SK-MEL-5 (cell line): ENCODE data around the gene RNF5. TPM values are rescaled to one million over a fixed set of nuclear protein-coding genes. Genes with fewer than 3 reads are reported as not detected.
A peak's percentile ranks its signal among the peaks of the same experiment; 100 is the strongest.
"Not testable (repeated sequence)": the region's sequence is repeated elsewhere in the genome, so short reads cannot be mapped to it uniquely, and the experiment has no call there.

Experiments used
- DNase-seq: peaks from one replicate; pipeline ENCODE4 v3.0.0-alpha.2; 2016; ENCODE audit warnings: low read depth, low spot score
- in situ Hi-C: cut with HindIII; loops from 2 replicates; pipeline ENCODE4 v1.10.0; 2016; ENCODE audit warnings: low sequenced_read_pairs, high pct_unique_total_duplicates, low pct_unique_long_range_greater_than_20kb
- total RNA-seq: library from RNA; depleted of rRNA; stranded (reverse); fragments of >200 nt; shearing (Covaris generic); gene quantifications from 2 replicates; pipeline ENCODE4 v1.2.3, GENCODE V29; 2014

Gene RNF5
- total RNA-seq, 1 experiment from 2014 or later: 23.9 TPM

DNA sequence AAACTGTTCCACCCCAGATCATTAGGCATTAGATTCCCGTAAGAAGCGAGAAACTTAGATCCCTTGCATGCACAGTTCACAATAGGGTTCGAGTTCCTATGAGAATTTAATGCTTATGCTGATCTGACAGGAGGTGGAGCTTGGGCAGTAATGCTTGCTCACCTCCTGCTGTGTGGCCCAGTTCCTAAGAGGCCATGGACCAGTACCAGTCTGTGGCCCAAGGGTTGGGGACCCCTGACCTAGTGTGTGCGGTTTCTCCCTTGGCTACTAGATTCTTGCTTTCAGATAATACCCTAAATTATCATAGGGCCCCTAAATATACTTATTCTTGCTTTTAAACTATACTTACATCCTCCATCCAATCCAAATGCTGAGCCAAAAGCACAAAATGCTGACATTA, 16.2 kb downstream of the RNF5 start:
- in situ Hi-C loops: no loop called here
- no peak for DNase-seq

DNA sequence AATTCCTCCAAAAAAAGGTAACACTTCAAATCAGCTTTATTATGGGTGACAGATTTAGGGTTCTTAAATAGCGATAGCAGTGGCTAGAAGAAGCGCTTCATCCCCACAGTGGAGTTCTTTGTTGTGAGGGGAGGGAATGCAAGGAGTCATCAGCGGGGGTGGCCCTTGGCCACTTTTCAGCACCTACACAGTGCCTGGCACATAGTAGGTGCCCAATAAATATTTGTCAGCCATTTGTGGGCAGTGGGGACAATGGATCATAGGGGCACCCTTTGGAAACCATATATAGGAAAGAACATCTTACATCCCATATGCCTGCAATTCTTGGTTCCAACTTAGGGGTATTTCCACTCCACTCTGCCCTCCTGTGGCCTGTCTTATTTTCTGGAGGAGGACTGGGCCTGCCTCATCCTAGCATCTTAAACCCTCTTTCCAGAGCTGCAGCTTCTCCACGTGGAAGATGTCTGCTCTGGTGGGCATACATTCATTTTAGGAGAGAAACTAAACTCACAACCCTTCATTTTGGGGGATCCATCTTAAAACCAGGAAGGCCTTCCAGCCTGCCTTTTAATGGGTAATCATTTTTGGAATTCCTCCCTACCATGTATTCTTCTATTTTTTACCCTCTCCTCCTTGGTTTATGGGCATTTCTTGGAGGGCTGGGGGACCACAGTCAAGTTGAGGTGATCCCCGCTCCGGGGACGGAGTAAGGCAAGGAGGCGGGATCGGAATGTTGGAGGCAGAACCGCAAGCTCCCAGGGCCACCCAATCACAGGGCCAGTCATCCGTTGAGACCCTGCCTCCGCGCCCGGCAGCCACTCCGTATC, 16.8 kb downstream of the RNF5 start:
- in situ Hi-C loops: no loop called here
- DNase-seq: peak; percentile 77

DNA sequence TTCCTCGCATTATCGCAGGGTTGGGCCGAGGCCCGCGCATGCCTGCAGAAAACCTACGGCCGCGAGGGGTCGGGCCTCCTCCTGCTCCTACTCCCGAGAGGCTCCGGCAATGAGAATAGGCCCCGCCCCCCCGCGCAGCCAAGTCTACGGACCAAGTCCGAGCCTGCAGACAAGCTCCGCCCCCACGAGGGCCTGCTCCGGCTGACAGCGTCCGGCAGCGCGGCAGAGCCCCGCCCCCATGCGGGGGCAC, 17.4 kb downstream of the RNF5 start:
- in situ Hi-C loops: no loop called here
- DNase-seq: peak; percentile 99

DNA sequence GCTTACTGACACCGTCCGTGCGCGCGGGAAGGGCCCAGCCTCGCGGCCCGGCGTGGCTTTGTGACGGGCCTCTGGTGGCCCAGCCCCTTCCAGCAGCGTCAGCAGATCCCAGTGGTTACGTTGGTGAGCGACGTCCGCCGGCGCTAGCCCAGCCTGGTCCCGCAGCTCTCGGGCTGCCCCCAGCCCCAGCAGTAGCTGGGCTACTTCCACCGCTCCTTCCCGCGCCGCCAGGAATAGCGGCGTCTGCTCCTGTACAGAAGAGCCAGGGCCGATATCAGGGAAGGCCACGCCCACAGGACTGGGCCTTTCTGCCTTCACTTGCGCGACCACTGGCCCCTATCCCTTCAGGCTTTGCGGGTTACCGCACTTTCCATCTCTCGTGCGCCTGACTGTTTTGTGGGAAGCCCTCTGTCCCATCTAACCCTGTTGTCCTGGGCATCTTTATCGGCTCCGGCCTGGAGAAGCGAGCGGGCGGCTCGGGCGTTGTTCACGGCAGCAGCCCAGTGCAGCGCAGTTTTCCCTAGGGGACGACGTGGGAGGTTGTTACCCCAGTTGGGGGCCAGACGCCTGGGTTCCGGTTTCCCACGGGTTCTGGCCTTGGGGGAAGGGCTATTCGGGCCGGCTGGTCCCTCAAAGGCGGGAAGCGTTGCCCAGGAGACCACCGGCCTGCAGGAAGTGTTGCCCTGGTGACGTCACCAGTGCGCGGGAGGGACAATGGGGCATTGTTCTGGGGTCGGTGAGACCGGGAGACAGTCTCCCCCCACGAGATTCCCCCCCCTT, 17.9 kb downstream of the RNF5 start:
- peak; percentile 96 for DNase-seq
- in situ Hi-C loops: no loop called here

DNA sequence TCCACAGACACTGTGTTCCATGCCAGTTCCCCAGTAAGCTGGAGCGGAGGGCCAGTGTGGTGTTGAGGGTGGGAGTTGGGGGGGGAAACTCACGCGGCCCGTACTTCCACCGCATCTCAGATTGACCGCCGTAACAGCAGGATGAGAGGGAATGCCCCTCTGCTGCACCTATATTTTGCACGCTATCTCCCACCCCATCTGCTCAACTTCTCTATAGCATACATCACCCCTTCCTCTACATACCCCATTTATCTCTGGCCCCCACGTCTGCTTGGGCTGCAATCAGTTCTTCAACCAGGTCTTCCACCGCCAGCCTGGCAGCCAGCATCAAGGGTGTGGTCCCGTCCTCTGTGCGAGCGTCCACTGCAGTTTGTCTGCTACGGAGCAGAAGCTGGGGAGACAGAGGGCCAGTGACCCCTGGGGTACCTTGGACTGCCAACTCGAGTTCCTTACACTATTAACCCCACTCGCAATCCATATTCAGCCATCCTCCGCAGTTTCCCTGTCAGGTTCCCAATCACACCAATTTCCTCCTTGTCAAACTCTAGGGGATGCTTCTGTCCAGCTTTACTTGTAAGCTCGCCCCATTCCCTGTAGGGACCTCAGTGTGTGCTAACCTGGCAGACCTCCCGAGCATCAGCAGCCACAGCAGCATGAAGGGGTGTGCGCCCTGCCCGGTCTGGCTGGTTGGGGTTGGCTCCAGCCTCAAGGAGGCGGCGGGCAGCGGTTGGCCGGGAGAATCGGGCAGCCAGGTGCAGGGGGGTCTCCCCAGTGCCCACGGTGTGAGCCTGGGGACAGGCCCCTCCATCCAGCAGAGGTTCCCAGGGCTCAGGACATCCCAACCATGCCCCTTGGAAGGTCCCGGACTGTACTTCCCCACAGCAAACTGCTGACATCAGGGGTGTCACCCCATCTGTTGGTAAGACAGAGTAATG, 18.7 kb downstream of the RNF5 start:
- no peak for DNase-seq
- in situ Hi-C loops: no loop called here

DNA sequence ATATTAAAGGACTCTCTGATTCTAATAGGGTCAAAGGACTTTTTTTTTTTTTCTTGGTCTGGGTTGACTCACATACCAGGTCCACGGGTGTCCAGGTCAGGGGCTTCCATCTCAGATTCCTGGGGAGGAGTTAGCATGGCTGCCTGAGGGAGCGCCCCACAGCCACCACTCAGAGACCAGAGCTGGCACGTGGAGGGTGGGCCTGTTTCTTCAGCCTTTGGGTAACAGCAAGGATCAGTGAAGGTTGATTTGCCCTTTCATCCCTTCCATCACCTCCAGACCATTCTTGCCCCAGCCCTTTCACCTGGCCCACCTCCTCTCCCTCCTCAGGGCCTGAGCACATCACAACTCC, 20.1 kb downstream of the RNF5 start:
- no peak for DNase-seq
- in situ Hi-C loops: no loop called here

- DNase-seq: no peak
- in situ Hi-C loops: no loop called here
These were observed 20.7 kb downstream of the RNF5 start for GRCh38 chr6:32198866-32199265.

DNA sequence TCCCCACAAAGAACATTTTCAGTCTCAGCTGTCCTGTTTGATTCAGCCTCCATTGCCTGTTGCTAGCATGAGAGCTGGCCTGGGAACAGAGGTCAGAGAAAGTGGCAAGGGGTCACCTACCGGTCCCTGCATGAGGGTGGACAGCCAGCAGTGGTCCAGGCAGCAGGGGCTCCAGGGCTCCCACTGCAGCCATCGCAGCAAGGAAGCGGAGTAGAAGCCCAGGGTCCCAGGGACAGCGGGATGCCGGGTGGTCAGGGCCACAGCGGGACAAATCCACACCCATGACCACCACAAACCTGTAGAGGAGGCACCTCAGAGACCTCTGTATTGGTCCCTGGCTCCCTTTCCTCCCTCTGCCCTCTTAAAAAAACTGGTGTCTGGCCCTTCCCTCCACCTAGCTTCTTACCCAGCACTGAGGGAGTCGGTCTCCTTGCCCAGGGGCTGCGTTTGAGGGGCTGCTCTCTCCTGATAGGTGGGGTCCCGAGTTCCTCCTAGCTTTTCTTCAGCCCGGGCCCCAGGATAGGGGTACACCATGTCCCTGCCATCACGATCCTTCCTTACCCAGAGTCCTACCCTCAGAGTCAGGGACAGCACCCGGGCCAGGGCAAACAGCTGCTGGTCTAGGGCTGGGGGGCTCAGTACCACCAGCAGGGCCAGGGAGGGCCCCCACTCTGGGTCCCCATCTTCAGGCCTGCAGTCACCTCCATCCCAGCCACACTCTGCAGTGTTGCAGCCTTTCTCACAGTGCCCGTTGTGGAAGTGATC, 22.7 kb downstream of the RNF5 start:
- no peak for DNase-seq
- in situ Hi-C loops: no loop called here

- DNase-seq: no peak
- in situ Hi-C loops: no loop called here
These were observed 24.0 kb downstream of the RNF5 start for GRCh38 chr6:32202186-32202585.

GRCh38 chr6:32203426-32204267, 25.4 kb downstream of the RNF5 start:
- DNase-seq: no peak
- in situ Hi-C loops: no loop called here

DNA sequence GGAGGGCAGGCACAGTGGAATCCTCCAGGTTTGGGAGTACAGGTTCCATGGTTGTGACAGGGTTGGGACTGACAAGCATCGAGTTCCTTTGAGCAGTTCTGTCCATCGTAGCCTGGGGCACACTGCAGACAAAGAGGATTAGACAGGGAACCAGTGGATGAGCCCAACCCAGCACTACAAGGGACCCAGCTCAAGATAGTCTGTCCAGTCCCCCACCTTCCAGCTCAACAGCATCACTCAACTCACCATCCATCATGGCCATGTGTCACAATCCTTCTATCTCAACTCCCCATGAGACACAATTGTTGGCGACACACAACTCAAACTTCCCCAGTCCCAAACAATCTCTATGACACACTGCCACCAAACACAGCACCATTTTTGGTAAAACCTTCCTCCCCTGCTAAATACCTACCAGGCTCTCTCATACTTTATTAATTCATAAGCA, 26.1 kb downstream of the RNF5 start:
- in situ Hi-C loops: no loop called here
- DNase-seq: no peak

- in situ Hi-C loops: no loop called here
- DNase-seq: no peak
These were observed 30.8 kb downstream of the RNF5 start for GRCh38 chr6:32208996-32209395.

DNA sequence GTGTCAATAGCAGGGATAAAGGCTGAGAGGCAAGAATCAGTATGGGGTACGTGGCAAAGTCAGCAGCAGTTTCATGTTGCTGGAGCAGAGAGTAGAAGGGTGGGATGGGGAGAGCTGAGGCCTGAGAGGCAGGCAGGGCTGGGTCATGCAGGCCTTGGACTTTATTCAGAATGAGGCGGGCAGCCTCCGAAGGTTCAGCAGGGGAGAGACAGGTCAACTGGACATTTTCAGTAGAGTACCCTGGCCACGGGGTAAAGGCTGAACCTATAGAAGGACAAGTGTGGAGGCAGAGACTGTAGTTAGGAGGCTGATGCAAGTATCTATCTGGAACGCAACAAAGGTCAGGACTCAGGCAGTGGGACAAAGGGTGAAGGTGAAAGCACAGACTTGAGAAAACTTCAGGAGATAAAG, 32.0 kb downstream of the RNF5 start:
- in situ Hi-C loops: no loop called here
- no peak for DNase-seq

GRCh38 chr6:32211432-32211831, 33.2 kb downstream of the RNF5 start:
- DNase-seq, in situ Hi-C loops: not testable (repeated sequence)

DNA sequence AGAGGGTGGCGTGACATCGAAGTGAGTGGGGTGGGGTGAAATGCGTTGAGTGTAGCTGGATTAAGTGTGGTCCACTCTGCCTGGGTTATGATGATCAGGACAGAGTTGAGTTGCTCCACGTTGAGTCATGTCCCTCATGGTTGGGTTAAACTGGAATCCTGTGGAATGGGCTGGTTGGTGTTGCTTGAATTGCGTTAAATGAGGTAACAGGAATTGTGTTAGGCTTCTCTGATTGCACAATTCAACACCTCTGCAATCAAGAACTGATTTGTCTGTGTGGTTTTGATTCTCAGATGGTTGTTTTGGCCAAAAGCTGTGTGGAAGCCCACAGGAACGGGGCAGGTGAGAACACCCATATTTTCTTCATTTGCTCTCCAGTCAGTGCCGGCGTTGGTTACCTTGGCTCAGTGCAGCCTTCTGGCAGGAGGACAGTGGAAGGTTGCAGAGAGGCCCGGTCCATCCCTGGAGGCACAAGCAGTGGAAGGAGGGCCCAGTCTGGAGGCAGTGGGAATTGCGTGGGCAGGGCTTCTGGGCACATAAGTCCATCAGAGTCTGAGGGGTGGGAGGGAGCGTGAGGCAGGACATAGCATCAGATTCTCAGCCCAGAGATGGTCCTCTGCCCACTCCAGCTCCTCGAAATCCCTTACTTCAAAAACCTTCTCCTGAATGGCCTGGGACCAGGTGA, 34.0 kb downstream of the RNF5 start:
- DNase-seq: no peak
- in situ Hi-C loops: no loop called here

DNA sequence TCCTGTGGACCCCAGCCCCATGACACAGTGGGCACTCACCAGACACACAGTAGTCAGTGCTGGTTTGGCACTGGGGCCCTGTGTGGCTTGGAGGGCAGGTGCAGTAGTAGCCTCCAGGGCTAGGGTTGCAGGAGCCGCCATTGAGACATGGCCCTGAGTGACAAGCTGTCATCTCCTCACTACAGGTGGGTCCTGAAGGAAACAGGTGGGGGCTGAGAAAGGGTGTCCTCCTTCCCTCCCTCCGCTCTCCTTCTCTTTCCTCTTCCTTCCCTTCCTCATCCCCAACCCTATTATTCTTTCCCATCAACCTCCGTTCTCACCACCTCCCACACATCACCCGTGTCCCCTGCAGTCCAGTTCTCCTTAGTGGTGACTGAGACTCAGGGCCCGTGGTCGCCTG, 35.4 kb downstream of the RNF5 start:
- DNase-seq: no peak
- in situ Hi-C loops: no loop called here
